HG03469 (cell line): ENCODE results near the gene KIAA1671.

Experiments
- ATAC-seq: cut with Tn5 transposase; IDR thresholded peaks from one replicate; pipeline ENCODE4 v1.9.1; 2021; ENCODE audit warnings: mild to moderate bottlenecking, moderate library complexity, moderate number of reproducible peaks; ENCODE audit not compliant: unreplicated experiment

The KIAA1671 gene

GRCh38 chr22:25134451-25134850, 181.9 kb downstream of the KIAA1671 start:
- ATAC-seq, result no peak

- no peak for ATAC-seq
Measured at GRCh38 chr22:25136953-25137576, 184.5 kb downstream of the KIAA1671 start.

GRCh38 chr22:25137577-25138525, 185.3 kb downstream of the KIAA1671 start:
- ATAC-seq, result no peak

GRCh38 chr22:25139062-25139461, 186.5 kb downstream of the KIAA1671 start:
- ATAC-seq, result no peak

GRCh38 chr22:25142102-25142501, 189.6 kb downstream of the KIAA1671 start:
- no peak for ATAC-seq

GRCh38 chr22:25143156-25144076, 190.9 kb downstream of the KIAA1671 start:
- no peak for ATAC-seq

- no peak for ATAC-seq
Measured at GRCh38 chr22:25144522-25144921, 192.0 kb downstream of the KIAA1671 start.

- ATAC-seq, result no peak
Measured at GRCh38 chr22:25146307-25146706, 193.8 kb downstream of the KIAA1671 start.

- no peak for ATAC-seq
Measured at GRCh38 chr22:25146906-25147641, 194.6 kb downstream of the KIAA1671 start.

GRCh38 chr22:25147642-25147928, 195.1 kb downstream of the KIAA1671 start:
- no peak for ATAC-seq

- ATAC-seq, result no peak
Measured at GRCh38 chr22:25148149-25148691, 195.7 kb downstream of the KIAA1671 start.

GRCh38 chr22:25149014-25149413, 196.5 kb downstream of the KIAA1671 start:
- ATAC-seq, result no peak

- no peak for ATAC-seq
Measured at GRCh38 chr22:25153961-25154666, 201.6 kb downstream of the KIAA1671 start.

GRCh38 chr22:25154667-25154999, 202.1 kb downstream of the KIAA1671 start:
- no peak for ATAC-seq

GRCh38 chr22:25156736-25157135, 204.2 kb downstream of the KIAA1671 start:
- no peak for ATAC-seq

GRCh38 chr22:25159028-25159427, 206.5 kb downstream of the KIAA1671 start:
- no peak for ATAC-seq

- no peak for ATAC-seq
Measured at GRCh38 chr22:25160120-25160996, 207.8 kb downstream of the KIAA1671 start.

GRCh38 chr22:25161017-25161915, 208.8 kb downstream of the KIAA1671 start:
- no peak for ATAC-seq
